NCI-H524 treated with DMSO at 0.1 percent for 48 hours (cell line): ENCODE results near the gene TJAP1.
"Not testable (repeated sequence)": the region's sequence is repeated elsewhere in the genome, so short reads cannot be mapped to it uniquely, and the experiment has no call there.

Source experiments
- DNase-seq: peaks from one replicate; lab custom pipeline; 2025; lab: John Stamatoyannopoulos, UW

Gene TJAP1

DNA sequence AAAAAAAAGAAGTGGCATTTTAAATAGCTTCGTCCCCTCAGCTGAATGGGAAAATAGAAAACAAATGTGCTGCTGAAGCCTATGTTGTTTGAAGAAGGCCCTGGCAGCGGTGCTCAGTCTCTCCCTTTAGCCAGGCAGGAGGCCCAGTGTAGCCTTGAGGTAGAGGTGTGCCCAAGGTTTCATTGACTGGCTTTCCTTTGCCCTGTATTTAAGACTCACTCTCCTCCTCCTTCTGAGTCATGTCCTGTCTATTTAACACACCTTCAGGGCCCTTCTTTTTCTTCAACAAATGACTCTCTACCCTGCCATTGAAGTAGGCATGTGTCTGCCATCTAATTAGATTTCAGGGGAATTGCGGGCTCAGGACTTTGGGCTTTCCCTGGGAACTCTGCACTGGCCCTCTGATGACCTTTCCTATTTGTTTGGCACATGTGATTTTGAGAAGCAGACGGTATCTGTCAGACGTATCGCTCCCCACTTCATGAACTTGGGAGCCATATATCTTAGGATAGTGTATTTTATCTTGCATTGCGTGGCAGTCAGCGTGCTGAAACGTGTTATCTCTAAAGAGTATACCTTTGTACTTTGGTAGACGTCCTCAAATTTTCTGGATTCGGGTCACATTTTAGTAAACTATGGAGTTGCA, 4.3 kb downstream of the TJAP1 start:
- DNase-seq: no peak

DNA sequence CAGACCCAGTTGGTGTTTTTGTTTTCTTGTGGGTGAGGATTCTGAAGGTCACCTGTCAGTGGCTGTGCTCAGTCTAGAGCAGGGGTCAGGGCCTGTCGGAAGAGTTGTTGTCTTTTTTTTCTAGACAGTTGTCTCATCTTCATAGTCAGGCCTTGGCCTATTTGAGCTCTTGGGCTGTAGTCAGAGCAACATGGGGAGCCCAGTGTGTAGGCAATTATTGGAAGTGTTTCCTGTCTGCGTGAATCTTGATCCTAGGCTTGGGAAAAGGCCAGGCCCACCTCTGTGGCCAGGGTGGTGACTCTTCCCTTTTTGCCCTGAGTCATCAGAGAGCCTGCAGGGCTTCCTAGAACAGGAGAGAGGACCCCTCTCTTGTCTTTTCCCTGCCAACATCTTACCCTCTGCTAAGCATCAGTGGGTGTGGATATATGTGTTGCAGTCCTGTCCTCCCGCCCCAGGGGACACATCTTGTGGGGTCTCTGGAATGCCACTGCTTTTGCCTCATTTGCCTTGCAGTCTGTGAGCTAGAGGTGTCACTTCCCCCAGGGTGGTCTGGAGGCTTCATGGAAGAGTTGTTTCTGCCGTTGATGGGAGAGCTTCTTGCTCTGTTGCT, 11.4 kb downstream of the TJAP1 start:
- no peak for DNase-seq

DNA sequence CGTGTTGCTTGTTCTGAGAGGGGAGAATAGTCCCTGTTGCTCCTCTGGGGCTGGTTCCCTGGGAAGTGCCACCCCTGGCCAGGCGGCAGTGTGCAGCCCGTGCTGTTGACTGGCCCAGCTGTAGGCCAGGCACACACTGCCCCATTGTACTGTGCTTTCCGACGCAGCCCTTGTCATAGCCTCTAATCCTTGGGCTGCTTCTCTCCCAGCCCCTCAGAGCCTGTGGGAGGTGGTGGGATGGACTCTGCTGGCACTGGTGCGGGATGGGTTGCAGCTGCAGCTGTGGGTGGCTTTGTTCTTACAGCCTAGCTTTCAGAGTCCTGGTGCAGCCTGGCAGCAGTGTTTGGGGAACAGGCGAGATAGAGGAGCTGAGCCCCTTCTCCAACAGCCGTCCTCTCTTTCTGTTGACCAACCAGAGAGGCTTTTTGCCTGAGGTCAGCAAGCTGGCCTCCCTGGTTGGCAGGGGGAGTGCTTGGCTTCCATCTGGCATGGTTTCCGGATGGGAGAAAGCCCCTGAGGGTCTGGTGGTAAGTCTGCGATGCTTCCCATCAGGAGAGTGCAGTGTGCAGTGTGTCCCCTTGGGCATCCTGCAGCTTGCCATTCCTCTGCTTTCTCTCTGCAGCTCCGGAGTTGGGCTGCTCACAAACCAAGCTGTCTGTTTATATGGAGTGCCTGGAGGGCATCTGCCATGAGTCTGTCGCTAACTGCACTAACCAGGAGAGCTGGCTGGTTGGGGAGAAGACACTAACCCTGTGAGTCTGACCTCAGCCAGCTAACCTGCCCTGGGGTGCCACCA, 12.1 kb downstream of the TJAP1 start:
- no peak for DNase-seq

DNA sequence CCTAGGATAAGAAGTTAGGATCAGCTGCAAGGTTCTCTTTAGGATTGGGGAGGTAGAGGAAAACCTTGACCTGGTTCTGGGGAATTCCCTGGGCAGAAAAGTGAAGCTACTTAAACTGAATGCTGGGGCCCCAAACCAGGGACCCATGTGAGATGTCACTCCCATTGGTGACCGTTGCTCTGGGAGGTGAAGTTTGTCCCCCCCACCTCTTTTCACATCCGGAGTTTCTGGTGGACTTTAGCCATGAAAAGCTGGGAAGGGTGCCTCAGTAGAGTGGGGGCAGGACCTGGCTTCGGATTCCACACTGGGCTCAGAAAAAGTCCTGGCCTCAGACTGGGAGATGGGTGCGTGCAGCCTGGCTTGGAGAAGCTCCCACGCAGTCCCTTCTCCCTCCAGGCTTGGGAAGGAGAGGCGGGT, 13.2 kb downstream of the TJAP1 start:
- no peak for DNase-seq

DNA sequence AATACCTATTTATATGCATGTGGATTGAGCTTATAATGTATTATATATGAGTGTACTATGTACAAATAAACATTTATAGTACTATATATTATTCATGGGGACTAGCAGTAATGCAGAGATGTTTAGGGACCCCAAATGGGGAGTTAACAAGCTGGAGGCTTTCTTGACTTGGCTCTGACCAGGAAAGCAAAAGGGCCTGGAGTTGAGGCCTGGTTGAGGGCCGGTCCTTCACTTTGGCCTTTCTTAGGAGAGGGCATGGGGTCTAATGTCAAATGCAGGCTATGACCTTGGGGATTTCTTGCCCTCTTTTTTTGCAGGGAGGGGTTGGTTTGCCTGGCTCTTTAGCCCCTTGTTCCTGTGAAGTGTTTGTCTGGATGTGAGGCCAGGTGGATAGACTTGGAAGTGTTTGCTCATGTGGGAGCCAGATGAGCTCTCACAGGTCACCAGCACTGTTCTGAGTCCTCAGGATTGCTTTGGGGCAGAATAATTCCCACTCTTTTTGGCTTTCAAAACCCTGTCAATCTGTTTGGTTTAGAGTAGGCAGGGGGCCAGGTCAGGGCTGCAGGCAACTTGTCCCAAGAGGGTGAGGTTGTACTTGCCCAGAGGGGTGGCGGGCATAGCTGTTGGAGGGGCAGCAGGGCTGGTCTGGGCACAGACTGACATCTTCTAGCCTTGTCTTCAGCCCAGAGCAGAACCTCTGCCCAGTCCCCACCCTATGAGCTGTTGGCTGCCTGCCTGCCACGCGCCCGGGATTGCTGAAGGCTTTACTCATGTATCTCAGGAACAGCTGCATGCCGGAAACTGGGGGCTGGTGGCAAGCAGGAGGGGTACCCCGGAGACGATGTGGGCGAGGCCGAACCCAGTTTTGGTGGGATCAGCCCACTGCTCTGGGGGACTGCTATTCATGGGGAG, 14.6 kb downstream of the TJAP1 start:
- DNase-seq: no peak

DNA sequence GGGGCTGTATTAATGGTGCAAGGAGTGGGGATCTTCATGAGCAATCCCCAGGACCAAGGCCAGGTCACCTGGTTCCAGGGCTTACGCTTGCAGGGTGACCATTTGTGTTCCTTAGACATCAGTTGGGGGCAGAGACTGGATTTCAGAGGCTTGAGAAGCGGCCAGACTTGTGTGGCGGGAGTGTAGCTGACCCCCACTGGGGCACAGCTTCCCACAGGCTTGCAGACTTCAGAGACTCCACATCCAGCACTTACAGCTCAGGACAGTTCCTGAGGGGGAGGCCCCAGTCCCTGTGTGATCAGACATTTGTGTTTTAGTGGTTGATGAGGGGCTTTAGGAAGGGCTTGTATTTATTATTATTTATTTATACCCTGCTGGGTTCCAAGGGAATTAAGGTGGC, 15.3 kb downstream of the TJAP1 start:
- DNase-seq: no peak

DNA sequence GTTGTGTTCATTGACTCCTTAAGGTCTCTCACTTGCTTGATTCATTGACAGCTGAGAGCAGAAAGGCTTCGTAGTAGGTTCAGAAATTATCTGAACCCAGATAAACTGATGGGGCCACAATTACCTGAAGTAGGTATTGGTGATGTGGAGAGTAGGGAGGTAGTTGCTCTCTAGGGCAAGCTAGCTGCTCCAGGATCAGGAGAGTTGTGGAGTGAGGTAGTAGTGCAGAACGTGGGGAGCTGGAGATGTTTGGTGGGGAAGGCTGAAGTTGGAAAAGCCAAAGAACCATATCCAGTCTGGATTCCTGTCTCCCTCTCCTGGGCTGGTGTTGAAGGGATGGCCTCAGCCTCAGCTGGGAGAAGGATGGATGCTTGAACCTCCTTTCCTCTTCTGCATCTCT, 15.9 kb downstream of the TJAP1 start:
- DNase-seq: no peak

DNA sequence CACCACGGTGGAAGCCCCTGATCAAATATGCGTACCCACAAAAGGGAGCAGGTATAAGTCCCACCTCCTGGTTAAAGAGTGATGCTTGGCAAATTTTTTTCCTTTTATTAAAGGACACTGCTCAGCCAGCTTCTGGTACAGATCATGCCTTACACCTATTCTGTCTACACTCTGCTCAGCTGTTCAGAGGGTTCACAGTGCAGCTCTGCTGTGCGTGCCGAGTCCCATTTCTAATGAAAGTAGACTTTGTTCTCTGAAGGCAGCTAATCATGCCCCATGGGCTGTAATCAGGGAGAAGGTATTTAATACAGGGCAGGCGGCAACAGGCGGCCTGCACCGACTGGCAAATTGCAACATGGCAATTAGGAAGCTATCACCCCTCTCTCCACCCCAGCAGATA, 16.5 kb downstream of the TJAP1 start:
- no peak for DNase-seq

DNA sequence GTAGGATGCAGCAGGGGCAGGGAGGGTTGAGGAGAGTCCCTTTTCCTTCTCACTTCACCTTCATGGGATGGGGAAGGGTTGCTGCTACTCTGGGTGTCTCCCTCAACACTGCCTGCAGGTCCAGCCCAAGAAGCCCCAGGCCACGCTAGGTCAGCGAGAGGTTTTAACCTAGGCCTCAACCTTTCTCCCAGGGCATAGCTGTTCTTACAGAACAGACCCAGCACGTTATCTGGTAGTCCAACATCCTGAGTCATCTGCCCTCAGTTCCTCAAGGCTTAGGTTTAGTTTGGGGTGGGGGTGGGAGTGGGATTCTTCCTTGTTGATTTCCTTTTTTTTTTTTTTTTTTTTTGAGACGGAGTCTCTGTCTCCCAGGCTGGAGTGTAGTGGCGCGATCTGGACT, 17.0 kb downstream of the TJAP1 start:
- no peak for DNase-seq

DNA sequence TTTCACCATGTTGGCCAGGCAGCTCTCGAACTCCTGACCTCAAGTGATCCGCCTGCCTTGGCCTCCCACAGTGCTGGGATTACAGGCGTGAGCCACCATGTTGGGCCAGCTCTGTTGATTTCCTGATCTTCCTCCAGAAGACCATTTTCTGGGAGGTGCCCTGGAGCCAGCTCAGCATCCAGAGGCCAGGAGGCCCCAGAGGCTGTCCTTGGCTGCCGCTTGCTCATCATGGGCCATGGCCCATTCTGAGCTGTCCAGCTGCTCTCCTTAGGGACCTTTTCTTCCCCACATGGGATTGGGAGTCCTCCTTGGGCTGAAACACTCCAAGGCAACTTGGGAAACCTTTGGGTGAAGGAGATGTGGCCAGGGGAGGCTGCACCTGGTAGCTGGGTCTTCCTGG, 17.4 kb downstream of the TJAP1 start:
- no peak for DNase-seq

DNA sequence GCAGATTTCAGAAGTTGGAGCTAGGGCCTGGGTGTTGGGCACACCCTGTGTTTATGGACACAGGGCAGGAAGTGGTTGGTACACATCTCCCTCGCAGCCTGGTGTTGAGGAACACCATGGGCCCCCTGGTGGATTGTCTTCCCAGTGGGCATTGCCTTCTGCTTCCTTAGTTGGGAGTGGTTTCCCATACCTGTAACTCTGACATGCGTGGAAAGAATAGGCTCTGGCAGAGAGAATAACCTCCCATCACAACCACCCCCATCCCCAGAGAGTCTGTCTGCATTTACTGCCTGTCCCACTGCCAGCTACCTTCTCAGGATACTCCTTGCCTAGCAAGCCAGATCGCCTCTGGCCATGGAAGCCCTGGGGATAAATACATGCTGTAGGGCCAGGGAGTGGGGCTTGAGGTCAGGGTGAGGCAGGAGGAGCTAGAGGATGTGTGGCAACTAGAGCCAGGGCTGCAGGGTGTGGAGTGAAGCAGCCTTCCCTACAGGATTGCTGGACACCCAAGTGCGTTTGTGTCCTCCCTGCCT, 18.1 kb downstream of the TJAP1 start:
- DNase-seq: no peak

DNA sequence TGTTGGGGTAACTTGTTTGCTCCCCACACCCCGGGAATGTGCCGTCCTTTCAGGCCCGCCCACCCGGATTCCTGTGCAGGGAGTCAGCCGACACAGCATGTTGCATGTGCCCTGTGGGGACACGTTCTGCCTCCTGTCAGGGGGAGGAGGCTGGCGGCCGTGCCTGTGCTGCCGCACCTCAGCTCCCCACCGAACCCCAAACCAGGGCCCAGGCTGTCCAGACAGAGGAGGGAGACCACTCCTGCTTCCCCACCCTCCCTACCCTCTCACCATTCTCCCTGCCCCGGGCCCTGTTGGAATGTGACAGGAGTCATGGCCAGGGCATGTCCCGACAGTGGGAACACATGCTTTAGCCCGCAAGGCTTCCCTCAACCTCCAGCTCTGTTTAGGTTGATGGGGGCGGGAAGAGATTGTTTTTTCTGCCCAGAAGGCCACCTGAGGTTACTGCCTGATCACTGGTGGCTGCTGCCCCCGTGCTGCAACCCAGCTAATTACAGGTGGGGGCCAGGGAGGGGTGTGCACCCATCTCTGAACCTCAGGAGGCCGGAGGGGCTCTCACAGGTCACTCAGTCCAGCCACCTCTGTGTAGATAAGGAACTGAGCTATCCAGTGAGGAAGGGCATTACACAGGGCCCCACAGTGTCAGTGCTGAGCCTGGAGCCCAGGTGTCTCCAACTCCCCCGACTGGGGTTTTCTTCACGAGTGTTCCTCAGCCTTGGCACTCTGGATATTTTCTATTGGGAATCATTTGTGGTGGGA, 19.2 kb downstream of the TJAP1 start:
- DNase-seq: no peak

DNA sequence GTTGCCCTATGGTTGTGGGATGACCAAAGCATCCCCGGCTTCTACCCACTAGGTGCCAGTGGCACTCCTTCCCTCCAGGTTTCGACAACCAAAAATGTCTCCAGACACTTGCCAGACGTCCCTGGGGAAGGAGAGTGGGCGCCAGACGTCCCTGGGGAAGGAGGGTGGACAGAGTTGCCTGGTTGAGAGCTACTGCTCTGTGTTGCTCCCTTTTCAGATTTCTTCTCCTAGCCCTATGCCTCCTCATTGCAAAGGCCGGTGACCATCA, 19.7 kb downstream of the TJAP1 start:
- DNase-seq: no peak

DNA sequence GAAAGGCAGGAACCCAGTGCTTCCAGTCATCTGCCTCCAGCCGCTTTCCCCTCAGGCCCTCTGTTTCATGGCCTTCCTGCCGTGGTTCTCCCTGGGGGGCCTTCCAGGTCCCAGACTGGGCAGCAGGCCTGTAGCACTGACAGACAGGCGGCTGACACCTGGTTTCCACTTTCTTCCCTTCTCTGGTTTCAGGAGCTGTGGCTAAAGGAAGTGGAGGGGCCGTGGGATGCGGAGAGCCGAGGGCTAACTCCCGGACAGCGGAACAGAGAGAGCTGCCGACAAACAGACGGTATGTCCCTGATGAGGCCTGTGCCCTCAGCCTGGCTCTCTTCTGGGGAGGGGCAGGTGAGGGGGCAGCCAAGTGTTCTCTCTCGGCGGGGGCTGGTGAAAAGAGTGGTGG, 20.3 kb downstream of the TJAP1 start:
- no peak for DNase-seq

DNA sequence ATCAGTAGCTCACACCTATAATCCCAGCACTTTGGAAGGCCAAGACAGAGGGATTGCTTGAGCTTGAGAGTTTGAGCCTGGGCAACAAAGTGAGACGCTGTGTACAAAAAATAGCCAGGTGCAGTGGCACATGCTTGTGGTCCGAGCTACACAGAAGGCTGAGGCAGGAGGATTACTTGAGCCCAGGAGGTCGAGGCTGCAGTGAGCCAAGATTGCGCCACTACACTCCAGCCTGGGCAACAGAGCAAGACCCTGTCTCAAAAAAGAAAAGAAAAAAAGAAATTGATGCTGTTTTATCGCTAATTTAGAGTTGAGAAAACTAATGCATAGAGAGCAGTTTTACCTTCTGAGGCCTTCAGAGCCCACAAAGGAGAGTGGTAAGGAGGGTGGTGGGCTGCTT, 20.9 kb downstream of the TJAP1 start:
- not testable (repeated sequence) for DNase-seq

DNA sequence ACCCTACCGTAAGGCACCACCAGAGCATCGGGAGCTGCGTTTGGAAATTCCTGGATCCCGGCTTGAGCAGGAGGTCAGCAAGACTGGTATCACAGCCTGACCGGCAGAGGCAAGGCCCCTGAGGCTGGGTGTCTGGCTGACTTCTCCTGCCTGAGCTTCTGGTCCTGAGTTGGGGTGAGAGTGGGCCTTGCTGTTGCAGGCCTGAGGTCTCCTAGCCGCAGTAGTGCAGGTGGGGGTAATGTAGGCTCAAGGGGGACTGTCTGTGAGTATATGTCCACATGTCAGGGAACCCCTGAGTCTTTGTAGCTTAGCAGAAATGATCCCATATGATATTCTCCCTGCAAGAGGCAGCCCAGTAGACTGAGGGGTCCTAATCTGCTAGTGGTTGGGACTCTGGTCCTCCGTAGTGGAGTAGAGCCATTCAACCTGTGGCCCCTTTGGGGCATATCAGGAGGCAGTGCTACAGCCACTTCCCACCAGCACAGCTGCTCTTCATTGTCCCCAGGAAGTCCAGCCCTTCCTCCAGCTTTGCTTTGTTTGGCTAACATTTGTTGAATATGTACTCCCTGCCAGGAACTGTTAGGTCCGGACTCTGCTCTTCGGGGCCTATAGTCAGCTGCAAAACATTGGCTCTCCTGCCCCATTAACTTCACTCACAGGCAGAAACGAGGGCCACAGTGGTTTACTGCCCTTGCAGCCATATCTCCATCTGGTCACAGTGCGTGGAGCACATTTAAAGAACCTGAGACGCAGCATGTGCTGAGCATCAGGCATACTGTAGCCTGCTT, 21.9 kb downstream of the TJAP1 start:
- no peak for DNase-seq

DNA sequence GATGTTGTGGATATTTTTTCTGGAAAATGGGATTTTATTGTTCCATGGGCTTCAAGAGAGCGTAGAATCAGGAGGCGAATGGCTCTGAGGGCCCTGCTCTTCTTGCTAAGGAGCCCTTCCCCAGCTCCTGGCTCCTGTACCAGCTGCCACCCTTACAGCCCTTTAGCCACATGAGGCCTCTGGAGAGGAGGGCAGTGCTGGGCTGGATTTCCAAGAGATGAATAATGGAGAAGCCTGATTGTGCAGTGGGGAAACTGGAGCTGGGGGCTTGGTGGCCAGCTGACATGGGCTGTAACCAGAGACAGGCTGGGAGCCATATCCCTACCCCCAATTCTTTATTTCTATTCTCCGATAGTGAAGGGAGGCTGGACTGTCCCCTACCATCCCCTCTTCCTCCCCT, 23.6 kb downstream of the TJAP1 start:
- no peak for DNase-seq

DNA sequence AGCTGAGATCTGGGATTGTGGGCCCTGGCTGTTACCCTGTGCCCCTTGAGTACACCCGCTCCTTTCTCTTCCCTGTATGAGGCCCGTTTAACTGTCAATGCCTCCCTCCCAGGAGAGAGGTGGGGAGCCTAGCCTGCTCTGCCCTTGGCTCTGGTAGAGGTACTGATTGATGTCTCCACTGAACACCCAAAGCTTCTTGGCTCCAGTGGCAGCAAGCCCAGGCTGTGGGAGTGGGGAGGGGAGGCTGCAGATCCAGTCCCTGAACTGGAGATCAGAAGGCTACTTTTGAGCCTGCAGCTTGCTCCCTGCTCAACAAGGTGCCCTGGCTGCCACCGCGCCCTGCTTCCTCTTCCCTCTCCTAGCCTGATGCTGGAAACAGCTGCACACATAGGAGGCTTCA, 25.3 kb downstream of the TJAP1 start:
- no peak for DNase-seq

DNA sequence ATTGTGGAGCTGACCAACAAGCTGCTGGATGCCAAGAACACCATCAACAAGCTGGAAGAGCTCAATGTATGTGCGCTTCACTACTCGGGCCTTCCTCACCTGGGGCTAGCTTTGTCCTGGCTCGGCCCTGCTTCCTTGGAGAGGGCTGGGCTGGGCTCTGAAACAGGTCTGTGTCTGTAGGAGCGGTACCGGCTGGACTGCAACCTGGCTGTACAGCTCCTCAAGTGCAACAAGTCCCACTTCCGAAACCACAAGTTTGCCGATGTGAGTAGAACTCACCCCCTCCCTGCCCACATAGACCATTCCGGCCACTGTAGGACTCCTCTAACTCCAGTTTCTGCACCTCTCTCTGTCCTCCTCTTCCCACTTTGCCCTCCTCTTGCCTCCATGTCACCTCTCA, 26.1 kb downstream of the TJAP1 start:
- DNase-seq: no peak

DNA sequence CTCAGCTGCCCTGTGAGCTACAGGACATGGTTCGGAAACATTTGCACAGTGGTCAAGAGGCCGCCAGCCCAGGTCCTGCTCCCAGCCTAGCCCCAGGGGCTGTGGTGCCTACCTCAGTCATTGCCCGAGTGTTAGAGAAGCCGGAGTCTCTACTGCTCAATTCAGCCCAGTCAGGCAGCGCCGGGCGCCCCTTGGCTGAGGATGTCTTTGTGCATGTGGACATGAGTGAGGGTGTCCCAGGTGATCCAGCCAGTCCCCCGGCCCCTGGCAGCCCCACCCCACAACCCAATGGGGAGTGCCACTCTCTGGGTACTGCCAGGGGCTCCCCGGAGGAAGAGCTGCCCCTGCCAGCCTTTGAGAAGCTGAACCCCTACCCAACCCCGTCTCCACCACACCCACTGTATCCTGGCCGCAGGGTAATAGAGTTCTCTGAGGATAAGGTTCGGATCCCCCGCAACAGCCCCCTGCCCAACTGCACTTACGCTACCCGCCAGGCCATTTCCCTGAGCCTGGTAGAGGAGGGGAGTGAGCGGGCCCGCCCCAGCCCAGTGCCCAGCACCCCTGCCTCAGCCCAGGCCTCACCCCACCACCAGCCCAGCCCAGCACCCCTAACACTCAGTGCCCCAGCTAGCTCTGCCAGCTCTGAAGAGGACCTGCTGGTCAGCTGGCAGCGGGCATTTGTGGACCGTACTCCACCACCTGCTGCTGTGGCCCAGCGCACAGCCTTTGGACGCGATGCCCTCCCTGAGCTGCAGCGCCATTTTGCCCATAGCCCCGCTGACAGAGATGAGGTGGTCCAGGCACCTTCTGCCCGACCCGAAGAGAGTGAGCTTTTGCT, 27.6 kb downstream of the TJAP1 start:
- DNase-seq: no peak
